CD4-positive, alpha-beta T cell treated with Interleukin-6 at 100 ng/mL for 8 hours (primary cell): ENCODE data around the gene IGFLR1.
A peak's percentile ranks its signal among the peaks of the same experiment; 100 is the strongest.
"Not testable (repeated sequence)": the region's sequence is repeated elsewhere in the genome, so short reads cannot be mapped to it uniquely, and the experiment has no call there.

Experiments used
- DNase-seq: peaks from one replicate; pipeline ENCODE4 v3.0.0-alpha.2; 2020; ENCODE audit warnings: mixed read lengths, low spot score

IGFLR1 gene

DNA sequence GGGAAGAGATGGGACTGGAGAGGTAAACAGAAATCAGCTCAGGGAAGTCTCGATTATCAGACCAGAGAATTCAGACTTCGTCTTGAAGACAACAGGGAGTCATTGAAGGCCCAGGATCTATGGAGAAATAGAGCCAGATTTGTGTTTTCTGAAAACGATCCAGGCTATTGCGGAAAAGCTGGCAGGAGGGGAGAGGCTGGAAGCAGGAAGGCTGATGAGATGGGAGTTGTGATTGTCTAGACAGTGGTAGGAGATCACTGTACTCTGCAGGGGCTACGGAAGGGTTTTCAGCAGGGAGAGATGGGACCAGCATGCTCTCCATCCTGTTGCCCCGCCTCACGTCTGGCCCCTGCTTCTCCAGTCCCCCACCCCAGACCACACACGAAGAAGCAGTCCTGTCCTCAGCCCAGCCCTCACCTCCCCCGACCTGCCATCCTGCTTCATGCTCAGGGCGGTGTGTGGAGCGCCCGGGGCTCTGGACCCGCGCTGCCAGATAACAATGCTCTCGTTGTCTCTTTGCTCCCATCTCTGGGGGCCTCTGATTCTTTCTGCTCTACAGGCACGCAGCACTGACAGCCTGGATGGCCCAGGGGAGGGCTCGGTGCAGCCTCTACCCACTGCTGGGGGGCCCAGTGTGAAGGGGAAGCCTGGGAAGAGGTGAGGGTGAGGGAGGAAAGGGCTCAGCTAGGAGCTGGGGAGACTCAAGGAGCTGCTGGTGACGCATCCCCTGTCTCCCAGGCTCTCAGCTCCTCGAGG lies 35.0 kb upstream of the IGFLR1 start:
- no peak for DNase-seq

DNA sequence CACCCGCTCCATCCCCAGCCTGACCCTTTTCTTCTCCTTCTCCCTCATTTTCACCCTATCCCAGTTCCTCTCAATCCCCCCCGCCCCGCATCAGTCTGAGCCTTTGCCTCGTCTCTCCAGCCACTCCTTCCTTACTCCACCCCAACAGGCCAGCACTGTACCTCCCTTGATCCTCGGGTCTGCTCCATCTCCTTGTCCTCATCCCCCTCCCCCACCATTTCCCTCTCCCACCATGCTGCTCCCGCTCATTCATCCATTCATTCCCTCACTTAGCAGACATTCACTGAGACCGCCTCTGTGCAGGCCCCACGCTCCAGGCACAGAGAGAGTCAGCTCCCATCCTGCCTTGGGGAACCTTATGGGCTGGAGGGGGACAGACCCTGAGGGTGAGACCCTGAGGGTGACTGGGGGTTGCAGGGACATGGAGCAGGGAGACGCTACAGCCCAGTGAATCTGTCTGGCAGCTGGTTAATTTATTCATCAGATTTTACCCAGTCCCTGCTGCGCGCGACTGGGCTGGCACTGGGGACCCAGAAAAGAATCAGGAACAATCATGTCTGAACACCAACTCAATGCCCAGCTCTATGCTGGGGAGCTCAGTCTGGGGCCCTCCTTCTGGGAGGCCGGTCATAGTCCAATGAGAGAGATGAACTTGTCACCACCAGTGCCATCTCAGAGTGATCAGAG lies 34.0 kb upstream of the IGFLR1 start:
- no peak for DNase-seq

DNA sequence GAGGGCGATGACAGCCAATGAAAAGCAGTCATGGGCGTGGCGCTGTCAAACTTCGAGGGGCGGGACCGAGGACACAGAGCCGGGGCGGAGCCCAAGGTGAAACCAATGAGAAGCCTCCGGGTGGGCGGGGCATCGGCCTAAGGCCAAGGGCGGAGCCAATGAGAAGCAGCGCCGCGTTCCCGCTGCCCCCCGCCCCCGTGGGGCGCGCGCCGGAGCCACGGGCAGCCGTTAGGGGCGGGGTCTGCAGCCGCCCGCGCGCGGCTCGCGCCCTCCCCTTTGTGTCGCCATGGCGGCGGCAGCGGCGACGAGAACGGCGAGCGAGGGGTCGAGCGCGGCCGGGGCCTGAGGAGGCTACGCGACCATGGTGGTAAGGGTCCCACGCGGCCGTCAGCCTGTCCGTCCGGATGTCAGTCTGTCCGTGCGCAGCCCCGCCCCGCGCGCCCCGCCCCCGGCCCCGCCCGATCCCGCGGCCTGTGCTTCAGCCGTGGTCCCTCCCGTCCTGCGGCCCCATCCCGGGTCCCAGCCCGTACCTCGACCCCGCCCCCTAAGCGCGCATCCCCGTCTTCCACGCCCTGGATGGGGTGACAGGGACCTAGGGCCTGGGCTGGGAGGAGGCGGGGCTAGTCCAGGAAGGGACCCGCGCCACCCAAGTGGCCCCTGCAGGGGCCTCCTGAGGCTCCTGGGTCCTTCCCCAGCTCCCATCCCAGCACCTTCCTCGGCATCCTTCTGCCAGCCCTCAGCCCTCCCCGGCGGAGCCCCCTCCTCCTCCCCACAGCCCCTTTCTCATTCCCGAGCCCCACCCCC lies 33.2 kb upstream of the IGFLR1 start, which contains the start of gene ARHGAP33:
TSS of gene ARHGAP33 (plus strand) at position 267 of the 804 bp plus-strand sequence. CDS start at position 362, 95 bp downstream.
- DNase-seq, result peak; percentile 97

DNA sequence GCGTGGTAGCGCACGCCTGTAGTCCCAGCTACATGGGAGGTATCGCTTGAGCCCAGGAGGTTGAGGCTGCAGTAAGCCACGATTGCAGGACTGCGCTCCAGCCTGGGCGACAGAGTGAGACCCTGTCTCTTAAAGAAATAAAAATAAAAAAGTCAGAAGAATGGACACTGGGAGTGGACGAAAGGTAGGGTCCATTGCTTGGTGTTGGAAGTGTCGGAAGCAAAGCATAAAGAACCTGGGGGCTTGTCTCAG lies 32.7 kb upstream of the IGFLR1 start:
- no peak for DNase-seq

DNA sequence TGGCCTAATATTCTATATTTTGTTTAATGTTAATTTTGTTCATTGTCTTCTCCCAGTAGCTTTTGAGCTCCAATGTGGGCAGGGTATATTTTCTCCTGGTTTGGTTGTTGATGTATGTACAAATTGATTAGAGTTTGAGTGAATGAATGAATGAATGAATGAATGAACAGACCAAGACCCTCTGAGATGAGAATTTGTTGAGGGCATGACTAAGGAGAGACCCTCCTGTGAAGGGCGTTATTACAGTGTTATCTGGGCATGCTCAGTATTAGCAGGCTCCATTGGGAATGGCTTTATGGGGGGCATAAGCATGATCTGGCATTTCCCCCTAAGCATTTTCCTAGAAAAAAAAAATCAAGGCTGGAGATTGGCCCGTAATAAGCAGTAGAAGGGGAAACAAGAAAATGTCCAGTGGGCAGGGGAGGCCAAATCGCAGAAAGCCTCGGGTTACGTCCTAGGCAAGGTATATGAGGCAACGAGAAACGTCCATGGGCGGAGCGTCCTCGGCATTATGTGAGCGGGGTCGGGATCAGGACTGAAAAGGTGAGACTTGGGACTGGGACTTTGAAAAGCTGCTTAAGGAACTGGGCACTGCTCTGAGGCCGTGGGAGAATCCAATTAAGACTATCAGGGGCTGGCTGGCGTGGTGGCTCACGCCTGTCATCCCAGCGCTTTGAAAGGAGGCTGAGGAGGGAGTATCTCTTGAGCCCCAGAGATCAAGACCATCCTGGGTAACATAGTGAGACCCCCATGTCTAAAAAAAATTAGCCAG lies 32.2 kb upstream of the IGFLR1 start:
- DNase-seq, result no peak

DNA sequence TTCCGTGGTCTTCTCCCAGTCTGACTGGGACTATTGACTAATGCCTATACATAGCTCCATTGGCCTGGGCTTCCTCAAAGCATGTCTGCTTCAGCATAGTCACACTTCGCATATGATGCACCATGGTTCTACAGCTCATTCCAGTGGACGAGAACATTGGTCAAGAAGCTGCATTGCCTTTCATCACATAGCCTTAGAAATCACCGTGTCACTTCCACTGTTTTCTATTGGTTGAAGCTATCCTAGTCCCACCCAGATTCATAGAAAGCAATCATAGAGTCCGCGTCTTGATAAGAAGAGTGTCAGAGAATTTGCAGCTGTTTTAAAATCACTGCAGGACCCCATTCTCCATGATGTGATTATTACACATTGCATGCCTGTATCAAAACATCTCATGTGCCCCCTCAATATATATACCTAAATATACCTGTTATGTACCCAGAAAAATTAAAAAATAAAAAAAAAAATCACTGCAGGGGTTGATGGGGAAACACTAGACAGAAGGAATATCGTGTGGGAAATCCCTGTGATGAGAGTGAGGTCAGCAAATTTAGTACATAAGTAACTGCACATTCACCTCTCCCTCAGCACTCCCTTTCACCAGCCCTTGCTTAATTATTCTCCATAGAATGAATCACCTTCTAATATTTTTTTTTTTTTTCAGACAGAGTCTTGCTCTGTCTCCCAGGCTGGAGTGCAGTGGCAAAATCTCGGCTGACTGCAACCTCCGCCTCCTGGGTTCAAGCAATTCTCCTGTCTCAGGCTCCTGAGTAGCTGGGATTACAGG lies 31.0 kb upstream of the IGFLR1 start:
- DNase-seq, result no peak

DNA sequence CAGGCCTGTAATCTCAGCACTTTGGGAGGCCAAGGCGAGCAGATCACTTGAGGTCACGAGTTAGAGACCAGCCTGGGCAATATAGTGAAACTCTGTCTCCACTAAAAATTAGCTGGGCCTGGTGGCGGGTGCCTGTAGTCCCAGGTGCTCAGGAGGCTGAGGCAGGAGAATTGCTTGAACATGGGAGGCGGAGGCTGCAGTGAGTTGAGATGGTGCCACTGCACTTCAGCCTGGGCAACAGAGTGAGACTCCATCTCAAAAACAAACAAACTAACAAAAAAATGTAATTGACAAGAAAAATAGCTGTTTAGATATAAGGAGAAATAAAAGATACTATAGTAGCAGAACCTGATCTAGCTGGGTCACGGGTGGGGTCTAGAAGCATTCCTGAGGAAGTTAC lies 30.1 kb upstream of the IGFLR1 start:
- not testable (repeated sequence) for DNase-seq

DNA sequence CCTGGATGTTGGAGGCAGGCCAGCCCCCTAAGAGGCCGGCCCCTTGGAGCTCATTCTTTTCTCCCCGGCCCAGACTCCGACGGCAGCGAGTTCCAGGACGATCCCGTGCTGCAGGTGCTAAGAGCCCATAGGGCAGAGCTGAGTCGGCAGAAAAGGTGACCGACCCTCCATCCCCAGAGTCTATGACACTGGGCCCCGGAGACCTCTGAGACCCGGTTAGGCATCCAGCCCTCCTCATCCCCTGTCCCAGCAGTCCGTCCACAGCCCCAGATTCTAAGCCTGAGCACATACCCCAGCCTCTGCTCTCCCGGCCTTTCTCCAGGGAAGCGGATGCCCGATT lies 25.8 kb upstream of the IGFLR1 start:
- no peak for DNase-seq

DNA sequence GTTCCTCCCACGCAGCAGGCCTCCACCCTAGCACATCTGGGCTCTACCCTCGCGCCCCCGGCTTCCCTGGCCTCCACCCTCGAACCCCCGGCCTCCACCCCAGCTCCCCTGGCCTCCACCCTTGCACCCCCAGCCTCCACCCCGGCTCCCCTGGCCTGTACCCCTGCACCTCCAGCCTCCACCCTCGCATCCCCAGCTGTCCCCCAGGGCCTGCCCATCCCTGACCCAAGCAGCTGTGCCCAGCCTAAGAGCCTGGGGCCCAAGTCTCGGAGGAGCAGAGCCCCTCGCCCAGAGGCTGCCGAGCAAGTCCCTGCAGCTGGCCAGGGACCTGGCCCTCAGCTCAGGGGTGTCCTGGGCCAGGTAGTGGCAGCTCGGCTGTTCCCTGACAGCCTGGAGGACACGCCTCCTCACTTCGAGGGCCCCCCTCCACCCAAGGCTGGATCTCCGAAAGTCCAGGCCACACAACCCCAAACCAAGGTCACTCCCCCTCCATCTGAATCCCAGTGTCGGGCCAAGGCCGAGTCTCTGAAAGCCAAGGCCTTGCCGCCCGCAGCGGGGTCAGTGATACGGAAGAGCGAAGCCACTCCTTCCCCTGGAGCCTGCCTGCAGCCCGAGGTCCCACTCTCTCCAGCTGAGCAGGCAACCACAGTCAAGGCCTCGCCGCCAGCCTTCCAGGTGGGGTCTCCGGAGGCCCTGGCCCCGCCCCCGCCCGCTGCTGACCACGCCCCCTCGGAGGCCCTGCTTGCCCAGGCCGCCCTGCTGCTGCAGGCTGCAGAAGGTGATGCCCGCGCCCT lies 25.2 kb upstream of the IGFLR1 start:
- no peak for DNase-seq

DNA sequence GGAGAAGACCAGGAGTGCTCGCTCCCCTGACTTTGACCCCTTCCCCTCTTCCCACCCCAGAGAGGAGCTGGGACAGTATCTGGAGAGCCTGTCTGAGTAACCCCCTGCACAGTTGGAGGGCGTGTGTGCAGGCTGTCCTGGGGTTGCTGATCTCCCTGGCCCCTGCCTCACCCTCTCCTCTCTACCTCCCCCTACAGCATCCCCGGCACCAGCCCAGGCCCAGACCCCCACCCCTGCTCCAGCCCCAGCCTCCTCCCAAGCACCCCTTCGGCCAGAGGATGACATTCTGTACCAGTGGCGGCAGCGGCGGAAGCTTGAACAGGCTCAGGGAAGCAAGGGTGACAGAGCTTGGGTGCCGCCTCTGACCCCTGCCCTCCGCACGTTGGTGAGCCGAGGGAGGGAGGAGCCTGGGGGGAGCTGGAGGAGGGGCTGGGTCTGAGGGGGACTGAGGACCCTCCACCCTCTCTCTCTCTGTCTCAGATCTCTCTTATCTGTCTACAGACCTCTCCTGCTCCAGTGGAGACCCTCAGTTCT lies 24.4 kb upstream of the IGFLR1 start:
- DNase-seq, result no peak

DNA sequence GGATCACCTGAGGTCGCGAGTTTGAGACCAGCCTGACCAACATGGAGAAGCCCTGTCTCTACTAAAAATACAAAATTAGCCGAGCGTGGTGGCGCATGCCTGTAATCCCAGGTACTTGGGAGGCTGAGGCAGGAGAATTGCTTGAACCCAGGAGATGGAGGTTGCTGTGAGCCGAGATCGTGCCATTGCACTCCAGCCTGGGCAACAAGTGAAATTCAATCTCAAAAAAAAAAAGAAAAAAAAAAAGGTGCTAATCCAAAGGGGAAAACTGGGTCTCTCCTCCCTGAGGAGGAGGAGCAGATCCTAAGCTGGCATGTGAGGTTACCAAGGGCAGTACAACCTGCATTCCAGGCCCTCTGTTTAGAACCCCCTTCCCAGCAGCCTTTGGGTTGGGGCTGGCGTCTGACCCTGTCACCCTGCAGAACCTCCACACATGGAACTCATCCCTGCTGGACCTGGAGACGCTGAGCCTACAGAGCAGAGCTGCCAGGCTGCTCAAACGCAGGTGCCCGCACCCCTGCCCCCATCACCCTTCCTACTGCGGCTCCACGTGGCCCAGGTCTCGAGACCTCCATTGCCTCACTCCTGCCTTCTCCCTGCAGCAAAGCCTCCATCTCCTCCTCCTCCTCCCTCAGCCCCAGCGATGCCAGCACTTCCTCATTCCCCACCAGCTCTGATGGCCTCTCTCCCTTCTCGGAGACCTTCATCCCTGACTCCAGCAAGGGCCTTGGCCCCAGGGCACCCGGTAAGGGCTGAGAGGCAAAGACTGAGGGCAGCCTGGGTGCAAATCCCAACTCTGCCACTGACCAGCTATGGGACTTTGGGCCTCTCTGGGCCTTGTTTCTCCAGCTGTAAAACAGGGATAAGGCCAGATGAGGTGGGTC lies 22.4 kb upstream of the IGFLR1 start:
- DNase-seq, result no peak

DNA sequence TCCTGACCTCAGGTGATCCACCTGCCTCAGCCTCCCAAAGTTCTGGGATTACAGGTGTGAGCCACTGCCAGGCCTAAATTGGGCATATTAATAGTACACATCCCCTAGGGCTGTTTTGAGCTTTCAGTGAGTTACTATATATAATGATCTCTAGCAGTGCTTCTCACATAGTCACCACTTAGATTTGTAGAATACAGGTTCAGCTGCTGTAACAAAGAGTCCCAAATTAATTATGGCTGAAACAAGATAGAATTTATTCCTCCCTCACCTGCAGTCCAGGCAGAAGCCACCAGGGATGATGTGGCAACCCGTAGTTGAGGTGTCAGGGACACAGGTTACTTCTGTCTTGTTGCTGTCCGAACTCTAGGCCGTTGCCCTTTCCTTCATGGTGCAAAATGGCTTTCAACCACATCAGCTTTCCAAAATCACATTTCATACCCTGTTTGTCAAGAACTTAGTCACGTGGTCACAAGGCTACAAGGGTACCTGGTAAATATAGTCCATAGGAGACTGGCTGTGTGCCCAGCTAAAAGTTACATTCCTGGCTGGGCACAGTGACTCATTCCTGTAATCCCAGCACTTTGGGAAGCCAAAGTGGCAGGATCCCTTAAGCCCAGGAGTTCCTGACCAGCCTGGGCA lies 18.6 kb upstream of the IGFLR1 start:
- DNase-seq, result no peak

DNA sequence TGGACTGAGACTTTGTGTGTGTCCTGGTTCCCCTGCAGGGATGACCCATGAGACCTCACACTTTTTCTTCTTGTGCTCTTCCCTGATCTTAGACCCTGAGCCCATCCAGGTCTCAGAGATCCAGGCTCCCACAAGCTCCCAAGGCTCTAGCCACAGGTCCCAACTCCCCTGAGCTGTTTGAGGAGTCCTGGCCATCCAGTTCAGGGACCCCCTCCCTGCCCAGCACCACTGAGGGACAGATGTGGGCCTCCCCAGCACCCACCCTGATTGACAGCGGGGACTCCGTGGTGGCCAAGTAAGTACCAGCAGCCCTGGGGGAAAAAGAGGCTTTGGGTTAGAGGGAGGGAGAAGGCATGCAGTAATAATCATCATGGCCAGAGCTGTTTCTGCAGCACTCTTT lies 17.4 kb upstream of the IGFLR1 start:
- DNase-seq, result no peak

DNA sequence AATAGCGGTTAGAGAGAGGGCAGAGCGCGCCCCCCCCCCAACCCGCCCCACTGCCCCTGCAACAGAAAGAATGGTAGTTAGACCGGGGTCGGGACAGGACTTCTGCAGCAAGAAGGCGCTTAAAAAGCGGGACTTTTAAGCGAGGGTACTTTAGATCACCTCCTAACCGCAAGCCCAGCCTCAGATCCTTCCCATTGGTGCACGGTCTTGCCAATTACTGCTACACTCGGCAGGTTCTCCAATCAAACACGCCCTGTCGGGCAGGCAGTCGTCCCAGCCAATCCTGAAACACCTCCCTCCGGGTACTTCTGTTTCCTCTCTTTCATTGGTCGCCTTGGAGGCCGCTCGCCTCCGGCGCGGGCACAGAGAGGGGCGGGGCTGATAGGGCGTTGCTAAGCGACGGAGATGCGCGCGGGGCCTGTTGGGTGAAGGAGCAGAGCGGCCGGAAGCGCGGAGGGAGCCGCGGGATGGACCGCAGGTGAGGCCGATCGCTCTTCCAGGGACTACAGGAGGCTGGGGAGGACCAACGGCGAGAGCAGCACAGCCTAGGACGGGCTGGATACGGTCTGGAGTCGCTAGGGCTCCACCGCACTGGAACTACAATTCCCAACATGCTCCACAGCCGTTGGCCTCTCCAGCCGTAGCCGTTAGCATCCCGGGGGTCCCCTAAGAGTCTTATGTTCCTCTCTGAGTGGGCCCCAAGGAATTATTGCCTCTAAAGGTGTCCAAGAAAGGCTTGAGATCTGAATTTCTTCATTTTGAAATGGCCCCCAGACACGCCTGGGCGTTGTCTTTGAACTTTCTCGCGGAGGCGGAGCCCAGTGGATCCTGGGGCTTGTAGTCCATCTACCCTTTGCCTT lies 15.7 kb upstream of the IGFLR1 start, which contains the start of gene PROSER3:
TSS of gene PROSER3 (plus strand) at position 428 of the 860 bp plus-strand sequence. CDS start at position 468, 40 bp downstream.
- peak; percentile 99 for DNase-seq

DNA sequence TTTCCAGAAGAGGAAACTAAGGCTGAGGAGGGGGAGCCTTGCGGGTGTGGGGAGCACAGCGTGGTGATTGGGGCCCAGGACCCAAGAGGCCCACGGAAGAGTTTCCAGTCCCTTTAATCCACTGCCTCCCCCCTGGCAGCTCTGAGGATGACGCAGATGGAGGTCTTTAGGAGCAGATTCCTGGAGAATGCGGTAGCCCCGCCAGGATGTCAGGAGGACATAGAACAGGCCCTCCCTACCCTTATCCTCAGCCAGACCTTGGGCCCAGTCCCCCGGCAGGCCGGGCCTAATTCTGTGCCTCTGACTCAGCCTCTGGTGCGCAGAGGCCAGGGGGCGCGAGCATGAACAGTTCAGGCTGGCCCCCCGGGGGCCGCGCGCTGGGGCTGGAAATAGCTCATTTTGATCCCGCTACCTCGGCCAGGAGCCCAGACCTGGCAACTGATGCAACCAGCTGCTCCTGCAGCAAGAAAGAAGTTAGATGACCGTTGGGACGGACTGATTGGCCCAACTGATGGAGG lies 15.0 kb upstream of the IGFLR1 start:
- no peak for DNase-seq

DNA sequence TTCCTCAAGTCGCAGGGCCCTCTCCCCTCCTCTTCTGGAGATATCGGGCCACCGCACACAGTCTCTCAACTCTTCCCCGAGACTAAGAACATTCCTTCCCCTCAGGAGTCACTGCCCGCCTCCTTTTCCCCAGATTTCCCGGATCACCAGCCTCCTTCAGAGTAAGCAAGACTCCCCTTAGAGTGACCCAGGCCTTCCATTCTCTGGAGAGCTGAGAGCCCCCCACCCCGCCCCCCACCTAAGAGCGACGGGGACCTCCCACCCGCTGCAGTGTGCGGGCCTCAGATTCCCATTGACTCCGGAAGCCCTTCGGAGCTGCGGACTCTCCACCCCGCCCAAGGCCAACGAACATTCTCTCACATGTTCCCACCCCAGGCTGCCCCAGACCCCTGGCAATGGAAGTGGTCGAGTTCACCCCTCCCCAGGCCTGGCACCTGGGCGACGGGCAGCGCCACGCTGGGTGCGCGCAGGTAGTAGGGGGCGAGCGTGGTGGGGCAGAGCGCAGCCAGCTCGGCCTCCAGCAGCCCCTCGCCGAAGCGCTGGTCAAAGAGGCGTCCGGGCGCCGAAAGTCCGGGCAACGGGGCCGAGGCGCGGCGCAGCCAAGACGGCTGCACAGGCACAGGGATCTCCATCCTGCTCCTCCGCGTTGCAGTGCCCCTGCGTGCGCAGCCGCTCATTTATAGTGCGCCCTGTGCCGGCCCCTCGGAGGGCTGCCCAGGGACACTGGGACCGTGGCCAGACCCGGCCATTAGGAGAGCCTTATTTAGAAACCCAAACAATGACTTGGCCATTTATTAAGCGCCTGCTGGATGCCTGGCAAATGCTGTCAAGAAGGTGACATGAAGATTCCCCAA lies 14.4 kb upstream of the IGFLR1 start, which contains the start of gene HSPB6:
TSS of gene HSPB6 (minus strand) at position 653 of the 854 bp plus-strand sequence. CDS start at position 632, 21 bp downstream.
- DNase-seq, result no peak
